ENCODE measurements around the gene COL19A1.

DNA sequence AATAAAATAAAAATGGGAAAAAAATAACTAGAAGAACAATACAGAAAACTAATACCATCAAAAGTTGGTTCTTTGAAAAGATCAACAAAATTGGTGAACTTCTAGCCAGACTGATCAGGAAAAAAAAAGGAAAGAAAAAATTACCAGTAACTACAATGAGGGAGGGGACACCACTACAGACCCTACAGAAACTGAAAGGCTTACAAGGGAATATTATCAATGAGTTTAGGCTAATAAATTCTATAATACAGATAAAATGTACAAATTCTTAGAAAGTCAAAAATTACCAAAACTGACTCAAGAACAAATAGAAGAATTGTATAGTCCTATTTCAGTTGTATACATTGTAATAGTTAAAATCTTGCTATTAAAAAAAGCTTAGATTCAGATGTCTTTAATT lies 141.8 kb downstream of the COL19A1 start:
- TF ChIP-seq, protein P1, sequence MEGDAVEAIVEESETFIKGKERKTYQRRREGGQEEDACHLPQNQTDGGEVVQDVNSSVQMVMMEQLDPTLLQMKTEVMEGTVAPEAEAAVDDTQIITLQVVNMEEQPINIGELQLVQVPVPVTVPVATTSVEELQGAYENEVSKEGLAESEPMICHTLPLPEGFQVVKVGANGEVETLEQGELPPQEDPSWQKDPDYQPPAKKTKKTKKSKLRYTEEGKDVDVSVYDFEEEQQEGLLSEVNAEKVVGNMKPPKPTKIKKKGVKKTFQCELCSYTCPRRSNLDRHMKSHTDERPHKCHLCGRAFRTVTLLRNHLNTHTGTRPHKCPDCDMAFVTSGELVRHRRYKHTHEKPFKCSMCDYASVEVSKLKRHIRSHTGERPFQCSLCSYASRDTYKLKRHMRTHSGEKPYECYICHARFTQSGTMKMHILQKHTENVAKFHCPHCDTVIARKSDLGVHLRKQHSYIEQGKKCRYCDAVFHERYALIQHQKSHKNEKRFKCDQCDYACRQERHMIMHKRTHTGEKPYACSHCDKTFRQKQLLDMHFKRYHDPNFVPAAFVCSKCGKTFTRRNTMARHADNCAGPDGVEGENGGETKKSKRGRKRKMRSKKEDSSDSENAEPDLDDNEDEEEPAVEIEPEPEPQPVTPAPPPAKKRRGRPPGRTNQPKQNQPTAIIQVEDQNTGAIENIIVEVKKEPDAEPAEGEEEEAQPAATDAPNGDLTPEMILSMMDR (IDR thresholded peaks at IDR 0.05), result no peak
- no peak for TF ChIP-seq POLR2A (IDR thresholded peaks at IDR 0.05)

All from breast epithelium (tissue), 3 donors.